GM12878 (cell line): ENCODE results near the gene TCF25. TPM values are rescaled to one million over a fixed set of nuclear protein-coding genes. Genes with fewer than 3 reads are reported as not detected.

Experiments
- ATAC-seq: fragments of 200-7000 bp; cut with Tn5 transposase; 3 replicates; pipeline ENCODE4 v1.9.1; 2020; ENCODE audit warnings: mild to moderate bottlenecking, moderate library complexity
- BruUV-seq: library from RNA; stranded (reverse); fragments of 400-500 nt; replicated peaks from 2 replicates; lab custom pipeline; 2021; lab: Mats Ljungman, UMichigan
- CTCF ChIA-PET: fragments of 300-600 bp; sonication (Branson Sonifier 250); formaldehyde crosslinking; extraction: SDS; loops from one replicate; lab custom pipeline; 2021; ENCODE audit warnings: inconsistent platforms; lab: Yijun Ruan, JAX
- POLR2A ChIA-PET: fragments of 350-600 bp; formaldehyde crosslinking; extraction: SDS; loops from one replicate; lab custom pipeline; 2021; ENCODE audit warnings: inconsistent platforms; lab: Charles Lee
- RAD21 ChIA-PET: fragments of 300-600 bp; sonication (Branson Sonifier 250); formaldehyde crosslinking; loops from one replicate; lab custom pipeline; 2023; ENCODE audit warnings: antibody characterized with exemption; ENCODE audit not compliant: unreplicated experiment; lab: Charles Lee
- SMC1A ChIA-PET: fragments of 300-600 bp; sonication (Branson Sonifier 250); formaldehyde crosslinking; loops from one replicate; lab custom pipeline; 2023; ENCODE audit not compliant: unreplicated experiment, uncharacterized antibody; lab: Charles Lee
- DNase-seq: peaks from one replicate; pipeline ENCODE4 v3.0.0-alpha.2; 2011; ENCODE audit warnings: low read depth, low spot score
- FAIRE-seq: peaks from 3 replicates; lab custom pipeline; 2011; peaks lifted over from hg19 to GRCh38; lab: Jason Lieb, UNC
- H2AFZ ChIP-seq: 2 replicates; pipeline ENCODE4 v1.6.0; 2011; ENCODE audit warnings: low read depth, low read length, control low read depth; ENCODE audit not compliant: control insufficient read depth
- H3K27ac ChIP-seq: 2 replicates; pipeline ENCODE4 v1.5.1; 2011; ENCODE audit warnings: control low read depth; ENCODE audit not compliant: control insufficient read depth, insufficient read depth
- H3K27me3 ChIP-seq, 2 experiments: replicated peaks in 1 of 2; 2 replicates each; pipeline versions ENCODE4 v1.6.0 to v1.6.1; 2011; ENCODE audit warnings: low read length in 1 of 2; ENCODE audit not compliant: control insufficient read depth in 2 of 2, insufficient read depth in 2 of 2
- H3K36me3 ChIP-seq, 2 experiments: 2 replicates each; pipeline ENCODE4 v1.5.1; 2011; ENCODE audit warnings: low read length in 1 of 2; ENCODE audit not compliant: control insufficient read depth in 2 of 2, insufficient read depth in 2 of 2
- H3K4me1 ChIP-seq: 2 replicates; pipeline ENCODE4 v1.6.1; 2011; ENCODE audit warnings: mild to moderate bottlenecking, low read length, moderate library complexity, mixed read lengths; ENCODE audit not compliant: control insufficient read depth, insufficient read depth
- H3K4me2 ChIP-seq: 2 replicates; pipeline ENCODE4 v1.6.0; 2011; ENCODE audit warnings: control low read depth; ENCODE audit not compliant: control insufficient read depth, insufficient read depth
- H3K4me3 ChIP-seq: fragments of 200-600 bp; sonication (generic); 2 replicates; pipeline ENCODE4 v1.5.1; 2016
- H3K79me2 ChIP-seq: 2 replicates; pipeline ENCODE4 v1.6.0; 2011; ENCODE audit warnings: low read length; ENCODE audit not compliant: control insufficient read depth, insufficient read depth
- H3K9ac ChIP-seq: 2 replicates; pipeline ENCODE4 v1.8.0; 2011; ENCODE audit warnings: low read length, control low read depth, mixed read lengths; ENCODE audit not compliant: control insufficient read depth, insufficient read depth
- H3K9me3 ChIP-seq: replicated peaks from 3 replicates; pipeline ENCODE4 v1.5.1; 2011; ENCODE audit warnings: mild to moderate bottlenecking, low read length; ENCODE audit not compliant: control insufficient read depth, insufficient read depth
- H4K20me1 ChIP-seq: 2 replicates; pipeline ENCODE4 v1.6.0; 2011; ENCODE audit not compliant: control insufficient read depth, insufficient read depth
- ASH2L ChIP-seq: fragments of 300-600, 200-600 bp; sonication (generic); IDR thresholded peaks from 2 replicates; pipeline ENCODE4 v1.6.1; 2017; ENCODE audit warnings: low read depth, mild to moderate bottlenecking, borderline replicate concordance
- CREM ChIP-seq: IDR thresholded peaks from 2 replicates; pipeline ENCODE4 v1.6.1; 2014; ENCODE audit warnings: antibody characterized with exemption, low read depth
- FOXK2 ChIP-seq: fragments of 450-650 bp; IDR thresholded peaks from 2 replicates; pipeline ENCODE4 v1.6.1; 2017; ENCODE audit warnings: mild to moderate bottlenecking, moderate library complexity
- KAT2A ChIP-seq: conservative IDR thresholded peaks from 2 replicates; pipeline ENCODE4 v1.6.1; 2011; ENCODE audit warnings: low read depth, low read length; ENCODE audit not compliant: control insufficient read depth
- MXI1 ChIP-seq: fragments of 150-350 bp; IDR thresholded peaks from 2 replicates; pipeline ENCODE4 v1.6.1; 2011; ENCODE audit warnings: low read depth, mild to moderate bottlenecking, inconsistent platforms, low read length, improper control_type of control experiment
- NRF1 ChIP-seq: conservative IDR thresholded peaks from 2 replicates; pipeline ENCODE4 v1.6.1; 2011; ENCODE audit warnings: mild to moderate bottlenecking, low read depth, low read length, improper control_type of control experiment
- PML ChIP-seq: IDR thresholded peaks from 2 replicates; pipeline ENCODE4 v1.6.1; 2012; ENCODE audit warnings: low read length, inconsistent platforms
- POLR2A ChIP-seq: IDR thresholded peaks from 2 replicates; pipeline ENCODE4 v1.6.1; 2011; ENCODE audit warnings: low read depth, mild to moderate bottlenecking, low read length
- RB1 ChIP-seq: fragments of 450-650 bp; formaldehyde crosslinking; IDR thresholded peaks from 2 replicates; pipeline ENCODE4 v1.6.1; 2017; ENCODE audit warnings: mild to moderate bottlenecking, borderline replicate concordance
- RFX5 ChIP-seq: IDR thresholded peaks from 2 replicates; pipeline ENCODE4 v1.6.1; 2011; ENCODE audit warnings: low read depth, low read length, improper control_type of control experiment
- SRF ChIP-seq, 2 experiments: IDR thresholded peaks; 2 replicates each; pipeline ENCODE4 v1.6.1; 2011; ENCODE audit warnings: low read depth in 2 of 2, low read length in 2 of 2, mild to moderate bottlenecking in 1 of 2, moderate library complexity in 1 of 2
- WRNIP1 ChIP-seq: IDR thresholded peaks from 2 replicates; pipeline ENCODE4 v1.6.1; 2011; ENCODE audit warnings: low read depth, low read length, improper control_type of control experiment, borderline replicate concordance
- WGBS: methylation state at CpG from one replicate; pipeline ENCODE4 v1.1.6; 2016; ENCODE audit warnings: low lambda C conversion rate; ENCODE audit not compliant: insufficient replicate concordance, insufficient coverage; ENCODE audit errors: missing lambda C conversion rate; 5-methylcytosine and 5-hydroxymethylcytosine counted together
- in situ Hi-C: fragments of 300-500 bp; cut with MboI; formaldehyde crosslinking; loops from 9 replicates; pipeline ENCODE4 v1.14.3; 2018; ENCODE audit warnings: mixed read lengths
- intact Hi-C: fragments of 100-400 bp; cut with micrococcal nuclease; formaldehyde crosslinking; loops from one replicate; pipeline ENCODE4 v1.14.2; 2022; ENCODE audit not compliant: unreplicated experiment
- polyA plus RNA-seq, 11 experiments: library from polyadenylated mRNA; depleted of rRNA in 4 of 11; unstranded in 6 of 11; stranded (reverse) in 5 of 11; fragments of >200 nt; fragmentation: Nextera tagmentation in 4 of 11; fragmentation: Illumina TruSeq in 1 of 11; extraction: Ambion mirVana in 4 of 11; extraction: Trizol in 1 of 11; gene quantifications; 1 replicate in 1 of 11; 2 replicates in 10 of 11; pipeline versions ENCODE4 v1.2.1 to v1.2.3, GENCODE V29; 2011 to 2016; ENCODE audit warnings: inconsistent platforms in 2 of 11, missing spikeins in 2 of 11, low read depth in 1 of 11
- total RNA-seq, 4 experiments: library from RNA; depleted of rRNA in 3 of 4; stranded (reverse); fragments of >200 nt in 3 of 4; fragmentation: Illumina TruSeq in 1 of 4; extraction: Trizol in 1 of 4; gene quantifications; 2 replicates each; pipeline versions ENCODE4 v1.2.1 to v1.2.3, GENCODE V29; 2013 to 2021
- TF ChIP-seq, protein P1 (sequence below): fragments of 450-650 bp; IDR thresholded peaks from 2 replicates; pipeline ENCODE4 v1.6.1; 2016; ENCODE audit warnings: mild to moderate bottlenecking
- TF ChIP-seq, protein P2 (sequence below): IDR thresholded peaks from 2 replicates; pipeline ENCODE4 v1.6.1; 2012; ENCODE audit warnings: low read depth, low read length, improper control_type of control experiment

The TCF25 gene
- total and polyA plus RNA-seq, 10 of the 15 experiments (the other 5 are each of a cell fraction or from before 2014, with no cell fraction given), result 8.4 to 130 (median 89.4) TPM

DNA sequence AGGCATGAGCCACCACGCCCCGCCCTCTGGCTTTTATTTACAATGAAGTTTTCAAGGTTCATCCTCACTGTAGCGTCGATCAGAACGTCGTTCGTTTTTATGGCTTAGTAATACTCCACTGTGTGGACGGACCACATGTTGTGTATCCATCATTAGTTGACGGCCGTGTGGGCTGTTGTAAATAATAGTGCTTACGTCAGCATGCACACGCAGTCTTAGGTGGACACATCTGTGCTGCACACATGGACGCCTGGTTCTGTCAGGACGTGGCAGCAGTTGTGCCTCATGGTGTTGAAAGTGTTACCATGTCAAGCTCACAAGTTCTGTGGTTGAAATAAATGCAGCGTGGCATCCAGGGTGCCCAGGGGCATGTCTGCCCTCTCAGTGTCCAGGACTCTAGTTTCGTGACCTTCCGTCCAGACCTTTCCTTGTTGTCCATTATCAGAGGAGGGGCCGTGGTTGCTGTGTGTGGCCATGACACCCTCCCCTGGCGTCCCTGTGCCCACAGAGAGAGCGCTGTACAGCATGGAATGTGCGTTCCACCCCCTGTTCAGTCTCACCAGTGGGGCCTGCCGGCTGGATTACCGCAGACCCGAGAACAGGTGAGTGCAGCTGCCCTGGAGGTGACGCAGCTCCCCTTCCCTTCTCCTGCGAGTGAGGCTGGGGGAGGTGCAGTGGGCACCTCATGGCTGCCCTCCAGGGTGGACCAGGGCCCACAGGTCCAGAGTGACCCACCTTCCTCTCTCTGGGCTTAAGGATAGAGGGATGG, 22.3 kb downstream of the TCF25 start:
- WGBS, result 96% methylated on average over 26 of the region's 26 CpGs

DNA sequence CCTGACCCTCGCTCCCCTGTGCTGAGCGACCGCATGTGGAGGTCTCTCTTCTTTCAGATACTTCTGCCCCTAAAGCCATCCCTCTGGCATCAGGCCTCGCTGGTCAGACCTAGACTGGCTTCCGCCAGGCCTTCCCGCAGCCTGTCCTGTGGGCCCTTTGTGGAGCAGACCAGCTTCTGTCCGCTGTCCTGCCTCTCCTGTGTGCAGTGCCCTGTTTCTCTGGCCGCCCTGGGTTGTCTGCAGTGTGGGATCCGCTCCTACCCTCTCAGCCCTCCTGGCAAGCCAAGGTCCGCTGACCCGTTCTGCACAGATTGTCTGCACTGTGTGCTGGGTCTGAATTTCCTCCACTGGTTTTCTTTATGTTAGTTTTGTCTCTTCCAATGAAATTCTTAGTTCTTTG, 23.8 kb downstream of the TCF25 start:
- Histone ChIP-seq H3K4me3 (no peak overlapping the region), H3K27me3 (no peaks in the 10 kb centered on the region), H3K9ac (no peak overlapping the region), H2AFZ (no peak overlapping the region), H3K79me2 (no peaks in the 10 kb centered on the region), H4K20me1 (no peaks in the 10 kb centered on the region), H3K36me3 (peaks cover 29 to 47% of the 10 kb centered on the region in 2 experiments; a peak in 3 of 4 replicates), H3K4me1 (no peaks in the 10 kb centered on the region), H3K27ac (no peak overlapping the region), H3K9me3 (no peaks in the 10 kb centered on the region), H3K4me2 (no peak overlapping the region)
- DNase-seq (no peak), FAIRE-seq (no peak), ATAC-seq (no peak)
- POLR2A ChIA-PET, result no interaction called here
- in situ Hi-C loops, result no loop called here
- SMC1A ChIA-PET, result no interaction called here
- 94% methylated on average over 11 of the region's 11 CpGs for WGBS
- BruUV-seq, result no TSS peak
- CTCF ChIA-PET, result interaction anchor here (0.6 kb wide), 1 partner anchor 12 kb away, joined by 3 read pairs; no protein-coding TSS in a partner anchor
- RAD21 ChIA-PET, result no interaction called here
- intact Hi-C loops, result no loop called here
- TF ChIP-seq WRNIP1 (no peak), RFX5 (no peak), ASH2L (no peak), RB1 (no peak), FOXK2 (no peak), SRF (IDR thresholded peaks at IDR 0.05; ENCODE audit: low read depth in 2 of 2, low read length in 2 of 2) (no peak), NRF1 (no peak), PML (no peak), CREM (no peak), MXI1 (no peak)
- TF ChIP-seq, protein P1, sequence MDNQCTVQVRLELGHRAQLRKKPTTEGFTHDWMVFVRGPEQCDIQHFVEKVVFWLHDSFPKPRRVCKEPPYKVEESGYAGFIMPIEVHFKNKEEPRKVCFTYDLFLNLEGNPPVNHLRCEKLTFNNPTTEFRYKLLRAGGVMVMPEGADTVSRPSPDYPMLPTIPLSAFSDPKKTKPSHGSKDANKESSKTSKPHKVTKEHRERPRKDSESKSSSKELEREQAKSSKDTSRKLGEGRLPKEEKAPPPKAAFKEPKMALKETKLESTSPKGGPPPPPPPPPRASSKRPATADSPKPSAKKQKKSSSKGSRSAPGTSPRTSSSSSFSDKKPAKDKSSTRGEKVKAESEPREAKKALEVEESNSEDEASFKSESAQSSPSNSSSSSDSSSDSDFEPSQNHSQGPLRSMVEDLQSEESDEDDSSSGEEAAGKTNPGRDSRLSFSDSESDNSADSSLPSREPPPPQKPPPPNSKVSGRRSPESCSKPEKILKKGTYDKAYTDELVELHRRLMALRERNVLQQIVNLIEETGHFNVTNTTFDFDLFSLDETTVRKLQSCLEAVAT, result no peak
- TF ChIP-seq, protein P2, sequence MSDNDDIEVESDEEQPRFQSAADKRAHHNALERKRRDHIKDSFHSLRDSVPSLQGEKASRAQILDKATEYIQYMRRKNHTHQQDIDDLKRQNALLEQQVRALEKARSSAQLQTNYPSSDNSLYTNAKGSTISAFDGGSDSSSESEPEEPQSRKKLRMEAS, result no peak

More for the DNA sequence above, 22.3 kb downstream of the TCF25 start:
- no peak overlapping the region for H3K9ac ChIP-seq
- ChIA-PET SMC1A (no interaction called here), POLR2A (no interaction called here), CTCF (no interaction called here), RAD21 (no interaction called here)
- H3K4me3 ChIP-seq, result no peak overlapping the region
- in situ Hi-C loops, result no loop called here
- FAIRE-seq (no peak), ATAC-seq (no peak), DNase-seq (no peak)
- H4K20me1 ChIP-seq, result no peaks in the 10 kb centered on the region
- TF ChIP-seq KAT2A, result no peak
- TF ChIP-seq POLR2A, result peak; percentile 69
- H3K27ac ChIP-seq, result no peak overlapping the region
- no peaks in the 10 kb centered on the region for H3K4me1 ChIP-seq
- H3K4me2 ChIP-seq, result no peak overlapping the region
- H3K27me3 ChIP-seq, result no peaks in the 10 kb centered on the region
- no TSS peak for BruUV-seq
- no peaks in the 10 kb centered on the region for H3K79me2 ChIP-seq
- H3K9me3 ChIP-seq, result no peaks in the 10 kb centered on the region
- intact Hi-C loops, result no loop called here
- peaks cover 39 to 54% of the 10 kb centered on the region in 2 experiments; a peak in 3 of 4 replicates for H3K36me3 ChIP-seq
- no peak overlapping the region for H2AFZ ChIP-seq
